Measurements from ENCODE around the gene NKAIN4.

The NKAIN4 gene

DNA sequence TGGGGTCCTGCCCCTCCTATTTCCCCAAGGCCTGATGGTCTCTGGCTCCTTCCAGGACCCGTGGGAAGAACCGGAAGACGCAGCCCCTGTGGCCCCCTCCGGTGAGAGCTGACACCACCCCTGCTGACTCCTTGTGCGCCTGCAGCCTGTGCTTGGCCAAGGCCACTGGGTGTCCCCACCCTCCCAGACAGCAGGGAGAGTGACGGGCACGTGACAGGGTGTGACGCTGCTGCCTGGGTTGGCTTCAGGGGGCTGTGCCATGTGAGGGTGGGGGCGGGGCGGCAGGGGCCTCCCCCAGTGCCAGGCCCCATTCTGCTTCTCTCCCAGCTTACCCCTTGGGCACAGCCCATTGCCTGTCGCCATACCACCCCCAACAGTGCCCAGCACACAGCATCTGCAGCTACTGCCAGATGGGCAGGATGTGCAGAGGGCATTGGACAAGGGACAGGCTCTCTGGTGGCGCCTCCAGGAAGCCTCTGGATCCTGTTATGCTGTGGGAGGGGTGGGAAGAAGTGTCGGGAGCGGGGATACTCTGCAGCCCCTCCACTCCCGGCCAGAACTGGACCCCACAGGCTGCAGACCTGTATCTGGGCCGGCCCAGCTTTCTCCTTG is 15.6 kb downstream of the NKAIN4 start:
- TF ChIP-seq CREB1 (IDR thresholded peaks at IDR 0.05; ENCODE audit: low read depth): no peak
- TF ChIP-seq TEAD4 (IDR thresholded peaks at IDR 0.05): no peak
- no peak for TF ChIP-seq CEBPB (IDR thresholded peaks at IDR 0.05)
- no peak for TF ChIP-seq TCF12 (IDR thresholded peaks at IDR 0.05; ENCODE audit: low read depth)
- TF ChIP-seq FOXM1 (IDR thresholded peaks at IDR 0.05; ENCODE audit: borderline replicate concordance, low read depth): no peak
- peak; percentile 53 for TF ChIP-seq RAD21 (IDR thresholded peaks at IDR 0.05; ENCODE audit: low read depth)
- peak; percentile 94 for TF ChIP-seq USF1 (IDR thresholded peaks at IDR 0.05)
- no peak for TF ChIP-seq NFIC (IDR thresholded peaks at IDR 0.05)

GRCh38 chr20:63238031-63238430 is 16.2 kb downstream of the NKAIN4 start:
- TF ChIP-seq EGR1 (IDR thresholded peaks at IDR 0.05) (no peak), REST (IDR thresholded peaks at IDR 0.05; ENCODE audit: low read depth) (no peak), TCF12 (IDR thresholded peaks at IDR 0.05; ENCODE audit: low read depth) (no peak), YY1 (IDR thresholded peaks at IDR 0.05; ENCODE audit: low read depth) (no peak), ZBTB7A (IDR thresholded peaks at IDR 0.05; ENCODE audit: low read depth) (no peak), USF1 (IDR thresholded peaks at IDR 0.05) (no peak), NFIC (IDR thresholded peaks at IDR 0.05) (no peak), RAD21 (IDR thresholded peaks at IDR 0.05; ENCODE audit: low read depth) (no peak), CREB1 (IDR thresholded peaks at IDR 0.05; ENCODE audit: low read depth) (no peak), FOXM1 (IDR thresholded peaks at IDR 0.05; ENCODE audit: borderline replicate concordance, low read depth) (no peak), TEAD4 (IDR thresholded peaks at IDR 0.05) (no peak), EP300 (IDR thresholded peaks at IDR 0.05; ENCODE audit: borderline replicate concordance) (no peak), TAF1 (IDR thresholded peaks at IDR 0.05; ENCODE audit: low read depth) (no peak), CEBPB (IDR thresholded peaks at IDR 0.05) (no peak)
- TF ChIP-seq, protein P1, sequence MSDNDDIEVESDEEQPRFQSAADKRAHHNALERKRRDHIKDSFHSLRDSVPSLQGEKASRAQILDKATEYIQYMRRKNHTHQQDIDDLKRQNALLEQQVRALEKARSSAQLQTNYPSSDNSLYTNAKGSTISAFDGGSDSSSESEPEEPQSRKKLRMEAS (IDR thresholded peaks at IDR 0.05): no peak

GRCh38 chr20:63236116-63236837 is 18.0 kb downstream of the NKAIN4 start:
- TF ChIP-seq TEAD4 (IDR thresholded peaks at IDR 0.05) (no peak), USF1 (IDR thresholded peaks at IDR 0.05) (no peak), EP300 (IDR thresholded peaks at IDR 0.05; ENCODE audit: borderline replicate concordance) (no peak), ZBTB7A (IDR thresholded peaks at IDR 0.05; ENCODE audit: low read depth) (no peak), TCF12 (IDR thresholded peaks at IDR 0.05; ENCODE audit: low read depth) (no peak), REST (IDR thresholded peaks at IDR 0.05; ENCODE audit: low read depth) (no peak), TAF1 (IDR thresholded peaks at IDR 0.05; ENCODE audit: low read depth) (no peak), YY1 (IDR thresholded peaks at IDR 0.05; ENCODE audit: low read depth) (no peak), CREB1 (IDR thresholded peaks at IDR 0.05; ENCODE audit: low read depth) (no peak), NFIC (IDR thresholded peaks at IDR 0.05) (no peak), RAD21 (IDR thresholded peaks at IDR 0.05; ENCODE audit: low read depth) (no peak), FOXM1 (IDR thresholded peaks at IDR 0.05; ENCODE audit: borderline replicate concordance, low read depth) (no peak), CEBPB (IDR thresholded peaks at IDR 0.05) (no peak), EGR1 (IDR thresholded peaks at IDR 0.05) (no peak)
- TF ChIP-seq, protein P1 (IDR thresholded peaks at IDR 0.05): no peak

DNA sequence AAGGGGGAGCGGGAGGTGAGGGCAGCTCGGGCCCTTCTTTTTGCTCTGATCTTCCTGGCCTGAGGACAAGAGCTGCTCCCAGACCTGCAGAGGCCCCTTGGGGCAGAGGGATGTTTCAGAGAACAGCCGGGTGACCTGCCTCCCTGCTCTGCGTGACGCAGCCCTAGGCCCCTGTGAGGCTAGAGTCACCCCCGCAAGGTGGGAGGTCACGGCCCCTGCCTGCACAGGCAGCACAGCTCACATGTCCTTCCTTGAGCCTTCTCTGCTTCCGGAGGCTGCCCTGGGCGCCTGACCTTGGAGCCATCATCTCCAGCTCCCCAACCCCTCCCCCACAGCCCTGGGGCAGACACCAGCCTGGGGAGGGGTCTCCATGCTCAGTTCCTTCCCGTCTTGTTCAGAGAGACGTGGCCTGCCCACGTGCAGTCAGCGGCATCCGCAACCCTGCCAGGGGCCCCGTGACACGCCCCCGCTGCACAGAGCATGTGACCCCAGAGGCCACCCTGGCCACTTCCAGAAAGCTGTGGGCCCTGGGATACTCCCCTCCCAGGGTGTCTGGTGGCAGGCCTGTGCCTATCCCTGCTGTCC is 18.8 kb downstream of the NKAIN4 start, which contains the start of gene BIRC7:
BIRC7 (plus strand) TSS at position 507 of the 585 bp plus-strand sequence. CDS start 192 bp downstream, outside the sequence.
- TF ChIP-seq ZBTB7A (IDR thresholded peaks at IDR 0.05; ENCODE audit: low read depth): no peak
- no peak for TF ChIP-seq CREB1 (IDR thresholded peaks at IDR 0.05; ENCODE audit: low read depth)
- no peak for TF ChIP-seq TAF1 (IDR thresholded peaks at IDR 0.05; ENCODE audit: low read depth)
- no peak for TF ChIP-seq USF1 (IDR thresholded peaks at IDR 0.05)
- no peak for TF ChIP-seq FOXM1 (IDR thresholded peaks at IDR 0.05; ENCODE audit: borderline replicate concordance, low read depth)
- TF ChIP-seq TCF12 (IDR thresholded peaks at IDR 0.05; ENCODE audit: low read depth): no peak
- no peak for TF ChIP-seq EGR1 (IDR thresholded peaks at IDR 0.05)
- no peak for TF ChIP-seq TEAD4 (IDR thresholded peaks at IDR 0.05)
- TF ChIP-seq, protein P1 (IDR thresholded peaks at IDR 0.05): no peak
- TF ChIP-seq NFIC (IDR thresholded peaks at IDR 0.05): no peak
- no peak for TF ChIP-seq REST (IDR thresholded peaks at IDR 0.05; ENCODE audit: low read depth)
- TF ChIP-seq YY1 (IDR thresholded peaks at IDR 0.05; ENCODE audit: low read depth): no peak
